ENCODE data around the gene GPANK1. TPM values are rescaled to one million over a fixed set of nuclear protein-coding genes. Genes with fewer than 3 reads are reported as not detected.

GPANK1 gene
- total and polyA plus RNA-seq, 2 donors (not counting 1 experiment from before 2014, with no cell fraction given) = 22.6 to 24.3 TPM

- Histone ChIP-seq H3K79me2 (ENCODE audit: control insufficient read depth, insufficient read depth, low read length) (no peaks in the 10 kb centered on the region), H3K9ac (ENCODE audit: low read length) (no peak overlapping the region), H3K4me1 (ENCODE audit: control insufficient read depth in 2 of 2, insufficient read depth in 2 of 2, low read length in 2 of 2) (peaks cover 15 to 24% of the 10 kb centered on the region in 2 donors), H3K27me3 (replicated peaks in 1 of 4; ENCODE audit: control extremely low read depth in 1 of 4, control insufficient read depth in 3 of 4, insufficient read depth in 4 of 4, low read length in 3 of 4) (peaks cover 0 to 6% (median 0%) of the 10 kb centered on the region in 4 experiments), H3K36me3 (replicated peaks in 1 of 2; ENCODE audit: control extremely low read depth in 1 of 2, control insufficient read depth in 1 of 2, extremely low read depth in 1 of 2, insufficient read depth in 2 of 2, low read length in 1 of 2) (no peaks in the 10 kb centered on the region), H3K9me3 (ENCODE audit: control extremely low read depth in 1 of 3, control insufficient read depth in 2 of 3, insufficient read depth in 1 of 3, low read length in 2 of 3) (no peaks in the 10 kb centered on the region), H3K4me2 (replicated peaks; ENCODE audit: low read depth, low read length, poor library complexity, severe bottlenecking) (no peak overlapping the region), H2AFZ (ENCODE audit: insufficient read depth, low read depth, low read length, poor library complexity, severe bottlenecking) (no peak overlapping the region), H3K4me3 (ENCODE audit: control extremely low read depth in 1 of 5, extremely low read depth in 1 of 5, insufficient read depth in 1 of 5, low read depth in 2 of 5, low read length in 4 of 5) (no peak overlapping the region), H3K27ac (ENCODE audit: low read length in 2 of 2) (no peak overlapping the region), H4K20me1 (ENCODE audit: control insufficient read depth, insufficient read depth, low read length, poor library complexity, severe bottlenecking) (no peaks in the 10 kb centered on the region)
- H3K27me3 Mint-ChIP-seq = peaks cover 3% of the 10 kb centered on the region
- peaks cover 18% of the 10 kb centered on the region for H3K4me1 Mint-ChIP-seq
- ChIA-PET CTCF (no interaction called here), POLR2A (no interaction called here)
- WGBS (ENCODE audit: insufficient coverage) = 89% methylated on average over 1 of the region's 3 CpGs
- DNase-seq = no peak
- intact Hi-C loops (cut with micrococcal nuclease) = no loop called here
- H3K4me3 Mint-ChIP-seq = no peak overlapping the region
- H3K27ac Mint-ChIP-seq = no peak overlapping the region
- no peak for ATAC-seq (ENCODE audit: low read depth)
- no peaks in the 10 kb centered on the region for H3K9me3 Mint-ChIP-seq (ENCODE audit: insufficient read depth)
- TF ChIP-seq EZH2 (IDR thresholded peaks at IDR 0.05; ENCODE audit: borderline replicate concordance, insufficient read depth, low read depth, low read length, poor library complexity, severe bottlenecking) (no peak), CTCF (IDR thresholded peaks at IDR 0.05) (no peak)
Measured at GRCh38 chr6:31708224-31708623, 43.4 kb upstream of the GPANK1 start.

- no peak overlapping the region for H2AFZ ChIP-seq (ENCODE audit: insufficient read depth, low read depth, low read length, poor library complexity, severe bottlenecking)
- CTCF ChIA-PET = no interaction called here
- no peaks in the 10 kb centered on the region for H4K20me1 ChIP-seq (ENCODE audit: control insufficient read depth, insufficient read depth, low read length, poor library complexity, severe bottlenecking)
- POLR2A ChIA-PET = no interaction called here
- DNase-seq = no peak
- peaks cover 2% of the 10 kb centered on the region for H3K27me3 Mint-ChIP-seq
- no peak overlapping the region for H3K27ac ChIP-seq (ENCODE audit: low read length in 2 of 2)
- H3K27me3 ChIP-seq (replicated peaks in 1 of 4; ENCODE audit: control extremely low read depth in 1 of 4, control insufficient read depth in 3 of 4, insufficient read depth in 4 of 4, low read length in 3 of 4) = peaks cover 0 to 6% (median 0%) of the 10 kb centered on the region in 4 experiments
- TF ChIP-seq CTCF (IDR thresholded peaks at IDR 0.05) (no peak), EZH2 (IDR thresholded peaks at IDR 0.05; ENCODE audit: borderline replicate concordance, insufficient read depth, low read depth, low read length, poor library complexity, severe bottlenecking) (no peak)
- H3K4me2 ChIP-seq (replicated peaks; ENCODE audit: low read depth, low read length, poor library complexity, severe bottlenecking) = no peak overlapping the region
- H3K9me3 Mint-ChIP-seq (ENCODE audit: insufficient read depth) = no peaks in the 10 kb centered on the region
- H3K36me3 ChIP-seq (replicated peaks in 1 of 2; ENCODE audit: control extremely low read depth in 1 of 2, control insufficient read depth in 1 of 2, extremely low read depth in 1 of 2, insufficient read depth in 2 of 2, low read length in 1 of 2) = no peaks in the 10 kb centered on the region
- H3K9me3 ChIP-seq (ENCODE audit: control extremely low read depth in 1 of 3, control insufficient read depth in 2 of 3, insufficient read depth in 1 of 3, low read length in 2 of 3) = no peaks in the 10 kb centered on the region
- H3K4me1 Mint-ChIP-seq = peaks cover 20% of the 10 kb centered on the region
- H3K4me3 Mint-ChIP-seq = no peak overlapping the region
- H3K9ac ChIP-seq (ENCODE audit: low read length) = no peak overlapping the region
- WGBS (ENCODE audit: insufficient coverage) = 94% methylated on average over 8 of the region's 10 CpGs
- peaks cover 15 to 24% of the 10 kb centered on the region in 2 donors for H3K4me1 ChIP-seq (ENCODE audit: control insufficient read depth in 2 of 2, insufficient read depth in 2 of 2, low read length in 2 of 2)
- peaks cover 3% of the 10 kb centered on the region for H3K79me2 ChIP-seq (ENCODE audit: control insufficient read depth, insufficient read depth, low read length)
- no peak overlapping the region for H3K27ac Mint-ChIP-seq
- ATAC-seq (ENCODE audit: low read depth) = no peak
- intact Hi-C loops (cut with micrococcal nuclease) = no loop called here
- H3K4me3 ChIP-seq (ENCODE audit: control extremely low read depth in 1 of 5, extremely low read depth in 1 of 5, insufficient read depth in 1 of 5, low read depth in 2 of 5, low read length in 4 of 5) = no peak overlapping the region
Measured at GRCh38 chr6:31707701-31708100, 42.9 kb upstream of the GPANK1 start.

All from B cell (primary cell).